Gastroesophageal sphincter (tissue), 4 donors: ENCODE measurements around the gene PRDX1. TPM values are rescaled to one million over a fixed set of nuclear protein-coding genes. Genes with fewer than 3 reads are reported as not detected.

Source experiments
- ATAC-seq: fragments of 150-250 bp; one replicate; pipeline ENCODE4 v1.9.1; 2016; ENCODE audit warnings: mild to moderate bottlenecking, moderate library complexity
- H3K27ac ChIP-seq, 4 donors: fragments of 200-600 bp; sonication (generic) in 3 of 4; 1 replicate in 3 of 4; 2 replicates in 1 of 4; pipeline ENCODE4 v1.5.1; 2016 to 2019
- H3K27me3 ChIP-seq: fragments of 200-600 bp; sonication (generic); one replicate; pipeline ENCODE4 v1.5.1; 2019
- H3K36me3 ChIP-seq, 2 donors: fragments of 200-600 bp; sonication (generic); one replicate each; pipeline ENCODE4 v1.5.1; 2019; ENCODE audit warnings: control low read depth in 1 of 2
- H3K4me1 ChIP-seq, 3 donors: fragments of 200-600 bp; sonication (generic); 1 replicate in 2 of 3; 2 replicates in 1 of 3; pipeline ENCODE4 v1.5.1; 2016 to 2019; ENCODE audit warnings: control low read depth in 2 of 3
- H3K4me3 ChIP-seq, 2 donors: fragments of 200-600 bp; sonication (generic); one replicate each; pipeline ENCODE4 v1.5.1; 2019; ENCODE audit warnings: mild to moderate bottlenecking in 1 of 2, moderate library complexity in 1 of 2
- H3K9me3 ChIP-seq, 3 donors: fragments of 200-600 bp; sonication (generic); one replicate each; pipeline ENCODE4 v1.5.1; 2017 to 2019; ENCODE audit warnings: control low read depth in 2 of 3
- CTCF ChIP-seq, 4 experiments: fragments of 200-600 bp in 2 of 4; fragments of 450-650 bp in 2 of 4; sonication (generic) in 1 of 4; IDR thresholded peaks; one replicate each; pipeline ENCODE4 v1.5.1; 2017 to 2019; ENCODE audit warnings: antibody characterized with exemption in 4 of 4, mild to moderate bottlenecking in 2 of 4, moderate library complexity in 2 of 4
- EP300 ChIP-seq: sonication (generic); formaldehyde crosslinking; IDR thresholded peaks from one replicate; pipeline ENCODE4 v1.6.1; 2017; ENCODE audit warnings: antibody characterized with exemption, mild to moderate bottlenecking
- POLR2A ChIP-seq, 2 donors: fragments of 450-650 bp; IDR thresholded peaks; one replicate each; pipeline ENCODE4 v1.6.1; 2017; ENCODE audit warnings: antibody characterized with exemption in 2 of 2, mild to moderate bottlenecking in 2 of 2, moderate library complexity in 1 of 2
- POLR2AphosphoS5 ChIP-seq: sonication (generic); formaldehyde crosslinking; IDR thresholded peaks from one replicate; pipeline ENCODE4 v1.6.1; 2017; ENCODE audit warnings: antibody characterized with exemption
- whole genome bisulfite sequencing, 2 donors: methylation state at CpG; one replicate each; pipeline ENCODE4 v1.1.5; 2018; ENCODE audit warnings: low coverage in 1 of 2; 5-methylcytosine and 5-hydroxymethylcytosine counted together
- total RNA-seq, 4 donors: library from RNA; depleted of rRNA; stranded (reverse); fragments of >200 nt; gene quantifications; one replicate each; pipeline ENCODE4 v1.1.0, GENCODE V29; 2016

The PRDX1 gene
- total RNA-seq, 4 donors from 2014 or later, result 305 to 575 (median 359) TPM

- H3K4me3 ChIP-seq, result no peak overlapping the region
- H3K9me3 ChIP-seq, result no peaks in the 10 kb centered on the region
- peaks cover 0 to 7% (median 0%) of the 10 kb centered on the region in 3 donors for H3K4me1 ChIP-seq
- no peaks in the 10 kb centered on the region for H3K36me3 ChIP-seq
- no peak for ATAC-seq
- 84 to 90% methylated on average over 4 to 6 of the region's 7 CpGs for WGBS, 2 donors
- TF ChIP-seq POLR2AphosphoS5, result no peak
- no peak for TF ChIP-seq EP300
- TF ChIP-seq CTCF (IDR thresholded peaks at IDR 0.05), result no peak
- no peak for TF ChIP-seq POLR2A (IDR thresholded peaks at IDR 0.05)
- H3K27me3 ChIP-seq, result peaks cover 7% of the 10 kb centered on the region
- H3K27ac ChIP-seq, result no peak overlapping the region
Observed at GRCh38 chr1:45545553-45546310, 24.0 kb upstream of the PRDX1 start.

- Histone ChIP-seq H3K36me3 (no peaks in the 10 kb centered on the region), H3K27me3 (peaks cover 7% of the 10 kb centered on the region), H3K4me3 (no peak overlapping the region), H3K4me1 (peaks cover 0 to 3% (median 0%) of the 10 kb centered on the region in 3 donors), H3K9me3 (no peaks in the 10 kb centered on the region), H3K27ac (no peak overlapping the region)
- no peak for ATAC-seq
- WGBS, 2 donors, result 31 to 52% methylated on average over 3 to 5 of the region's 6 CpGs
- TF ChIP-seq POLR2A (IDR thresholded peaks at IDR 0.05), result no peak
- TF ChIP-seq CTCF (IDR thresholded peaks at IDR 0.05), result no peak
- no peak for TF ChIP-seq EP300
- TF ChIP-seq POLR2AphosphoS5, result no peak
Observed at GRCh38 chr1:45545019-45545493, 23.4 kb upstream of the PRDX1 start.

DNA sequence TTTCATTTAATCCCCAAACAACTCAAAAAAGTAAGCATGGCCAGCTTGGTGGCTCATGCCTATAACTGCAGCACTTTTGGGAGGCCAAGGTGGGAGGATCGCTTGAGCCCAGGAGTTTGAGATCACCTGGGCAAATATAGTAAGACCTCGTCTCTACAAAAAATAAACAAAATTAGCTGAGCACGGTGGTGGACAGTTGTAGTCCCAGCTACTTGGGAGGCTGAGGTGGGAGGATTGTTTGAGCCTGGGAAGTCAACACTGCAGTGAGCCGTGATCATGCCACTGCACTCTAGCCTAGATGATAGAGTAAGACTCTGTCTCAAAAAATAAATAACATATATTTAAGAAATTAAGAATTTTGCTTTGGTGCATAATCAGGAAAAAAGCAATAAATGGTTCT, 22.8 kb upstream of the PRDX1 start:
- Histone ChIP-seq H3K4me3 (no peak overlapping the region), H3K36me3 (no peaks in the 10 kb centered on the region), H3K27me3 (peaks cover 7% of the 10 kb centered on the region), H3K4me1 (no peaks in the 10 kb centered on the region), H3K9me3 (no peaks in the 10 kb centered on the region), H3K27ac (no peak overlapping the region)
- no peak for ATAC-seq
- no peak for TF ChIP-seq POLR2A (IDR thresholded peaks at IDR 0.05)
- TF ChIP-seq POLR2AphosphoS5, result no peak
- no peak for TF ChIP-seq CTCF (IDR thresholded peaks at IDR 0.05)
- TF ChIP-seq EP300, result no peak
- 67 to 80% methylated on average over 3 to 4 of the region's 4 CpGs for WGBS, 2 donors

DNA sequence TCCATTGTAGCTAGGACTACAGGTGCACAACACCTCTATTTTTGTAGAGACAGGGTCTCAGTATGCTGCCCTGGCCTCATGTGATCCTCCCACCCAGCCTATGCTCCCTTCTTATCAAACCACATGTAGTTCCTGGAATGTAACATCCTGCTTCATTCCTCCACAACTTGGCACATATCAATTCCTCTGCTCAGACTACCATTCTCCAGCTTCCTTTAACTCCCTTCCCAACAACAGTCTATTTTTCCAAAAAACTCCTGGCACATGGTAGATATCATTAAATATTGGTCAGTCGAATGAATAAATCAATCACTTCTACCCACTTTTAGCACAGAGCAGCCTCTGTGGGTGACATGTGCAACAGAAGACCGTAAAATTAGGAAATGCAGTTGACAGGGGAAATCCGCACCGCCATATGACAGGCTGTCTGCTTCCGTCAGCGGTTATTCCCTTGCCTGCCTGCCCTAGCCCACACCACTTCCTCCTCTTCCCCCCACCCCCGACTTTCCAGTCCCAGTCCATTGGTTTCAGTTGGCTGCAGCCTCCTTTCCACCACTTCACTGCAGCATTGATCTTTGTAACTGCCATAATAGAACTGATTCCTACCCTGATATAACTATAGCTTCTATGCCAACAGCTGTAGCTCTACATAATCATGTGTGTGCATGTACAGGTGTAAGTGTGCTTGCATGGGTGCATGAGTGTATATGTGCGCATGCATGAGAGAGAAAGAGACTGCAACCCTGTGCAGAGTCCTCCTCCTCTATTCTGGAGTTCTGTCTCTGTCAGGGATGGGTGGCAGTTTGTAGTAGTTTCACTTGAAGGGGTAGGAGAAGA, 22.1 kb upstream of the PRDX1 start:
- Histone ChIP-seq H3K27me3 (peaks cover 7% of the 10 kb centered on the region), H3K36me3 (no peaks in the 10 kb centered on the region), H3K4me3 (no peak overlapping the region), H3K27ac (no peak overlapping the region), H3K4me1 (no peaks in the 10 kb centered on the region), H3K9me3 (no peaks in the 10 kb centered on the region)
- WGBS, 2 donors, result 45 to 48% methylated on average over 3 to 8 of the region's 8 CpGs
- ATAC-seq, result peak; percentile 79
- TF ChIP-seq POLR2AphosphoS5 (no peak), POLR2A (IDR thresholded peaks at IDR 0.05) (no peak), CTCF (IDR thresholded peaks at IDR 0.05) (no peak)
